ENCODE results near the gene GPX4. TPM values are rescaled to one million over a fixed set of nuclear protein-coding genes. Genes with fewer than 3 reads are reported as not detected.
A peak's percentile ranks its signal among the peaks of the same experiment; 100 is the strongest.

GPX4 gene
- total RNA-seq, 2 experiments from 2014 or later: 148 to 203 TPM

- ChIA-PET CTCF (ENCODE audit: unreplicated experiment) (interaction anchor here (0.7 kb wide), 1 partner anchor 34 kb away, joined by 3 read pairs; no protein-coding TSS in a partner anchor), POLR2A (no interaction called here)
- Histone ChIP-seq H2AFZ (ENCODE audit: low read length) (no peak overlapping the region), H3K9me3 (ENCODE audit: low read length) (no peaks in the 10 kb centered on the region), H3K4me3 (ENCODE audit: low read depth, low read length, poor library complexity, severe bottlenecking) (no peak overlapping the region), H3K27ac (ENCODE audit: low read depth, low read length, poor library complexity, severe bottlenecking) (peak overlapping the region; percentile 25), H3K4me2 (ENCODE audit: low read length) (peak overlapping the region; percentile 99), H3K9me2 (ENCODE audit: insufficient read depth, low read length) (no peaks in the 10 kb centered on the region), H4K20me1 (ENCODE audit: insufficient read depth, low read length) (no peaks in the 10 kb centered on the region), H3K4me1 (ENCODE audit: insufficient read depth, low read length, poor library complexity, severe bottlenecking) (peaks cover 58% of the 10 kb centered on the region), H3K36me3 (ENCODE audit: insufficient read depth, low read length) (peaks cover 20% of the 10 kb centered on the region), H3K79me2 (ENCODE audit: insufficient read depth, low read depth, low read length) (peaks cover 29% of the 10 kb centered on the region)
- no TSS peak for BruUV-seq (replicated peaks)
- DNase-seq (ENCODE audit: low spot score): no peak
- TF ChIP-seq CTCF (conservative IDR thresholded peaks at IDR 0.05; ENCODE audit: low read length): no peak
- TF ChIP-seq EZH2phosphoT487 (IDR thresholded peaks at IDR 0.05; ENCODE audit: borderline replicate concordance, low read depth, low read length): no peak
- intact Hi-C loops (cut with micrococcal nuclease; ENCODE audit: unreplicated experiment): loop anchor here (5.0 kb wide), 1 partner anchor 37 kb away; the partner anchor contains the start of gene GPX4
Observed at GRCh38 chr19:1065606-1066109, 38.1 kb upstream of the GPX4 start.

- Histone ChIP-seq H3K79me2 (ENCODE audit: insufficient read depth, low read depth, low read length) (peaks cover 32% of the 10 kb centered on the region), H3K4me3 (ENCODE audit: low read depth, low read length, poor library complexity, severe bottlenecking) (peak overlapping the region; percentile 95), H3K36me3 (ENCODE audit: insufficient read depth, low read length) (peaks cover 24% of the 10 kb centered on the region), H3K9me2 (ENCODE audit: insufficient read depth, low read length) (no peaks in the 10 kb centered on the region), H3K4me2 (ENCODE audit: low read length) (peak overlapping the region; percentile 99), H3K9me3 (ENCODE audit: low read length) (no peaks in the 10 kb centered on the region), H3K27ac (ENCODE audit: low read depth, low read length, poor library complexity, severe bottlenecking) (peak overlapping the region; percentile 91), H4K20me1 (ENCODE audit: insufficient read depth, low read length) (no peaks in the 10 kb centered on the region), H2AFZ (ENCODE audit: low read length) (no peak overlapping the region; the same call in 1 of the 2 replicates), H3K4me1 (ENCODE audit: insufficient read depth, low read length, poor library complexity, severe bottlenecking) (peaks cover 58% of the 10 kb centered on the region)
- TF ChIP-seq EZH2phosphoT487 (IDR thresholded peaks at IDR 0.05; ENCODE audit: borderline replicate concordance, low read depth, low read length) (no peak), CTCF (conservative IDR thresholded peaks at IDR 0.05; ENCODE audit: low read length) (no peak)
- POLR2A ChIA-PET: interaction anchor here (1.6 to 1.8 kb wide), 3 partner anchors 10 to 39 kb away, joined by 5 to 16 read pairs (median 6); partner anchors contain the start of gene CNN2
- CTCF ChIA-PET (ENCODE audit: unreplicated experiment): interaction anchor here (0.7 kb wide), 1 partner anchor 34 kb away, joined by 3 read pairs; no protein-coding TSS in a partner anchor
- BruUV-seq (replicated peaks): no TSS peak
- no peak for DNase-seq (ENCODE audit: low spot score)
- intact Hi-C loops (cut with micrococcal nuclease; ENCODE audit: unreplicated experiment): loop anchor here (5.0 kb wide), 1 partner anchor 36 kb away; the partner anchor contains the start of gene GPX4
Observed at GRCh38 chr19:1066251-1066747, 37.5 kb upstream of the GPX4 start.

Measured in OCI-LY7 (cell line).